HepG2 (cell line): ENCODE data around the gene SUPT6H. TPM values are rescaled to one million over a fixed set of nuclear protein-coding genes. Genes with fewer than 3 reads are reported as not detected.
A peak's percentile ranks its signal among the peaks of the same experiment; 100 is the strongest.

ENCODE experiments used
- ATAC-seq: fragments of 200-7000 bp; cut with Tn5 transposase; 3 replicates; pipeline ENCODE4 v1.9.1; 2020; ENCODE audit warnings: mild to moderate bottlenecking, moderate library complexity
- BruUV-seq: library from RNA; stranded (reverse); fragments of 400-500 nt; replicated peaks from 2 replicates; lab custom pipeline; 2021; lab: Mats Ljungman, UMichigan
- CTCF ChIA-PET: fragments of 300-600 bp; formaldehyde crosslinking; extraction: SDS; loops from one replicate; lab custom pipeline; 2021; ENCODE audit warnings: low total read pairs, inconsistent platforms, low intra/inter-chr PET ratio; lab: Yijun Ruan, JAX
- POLR2A ChIA-PET: fragments of 350-600 bp; sonication (Branson Sonifier 250); formaldehyde crosslinking; loops from one replicate; lab custom pipeline; 2020; ENCODE audit warnings: antibody characterized with exemption, inconsistent platforms; lab: Yijun Ruan, JAX
- DNase-seq: peaks from one replicate; pipeline ENCODE4 v3.0.0-alpha.2; 2015; ENCODE audit warnings: low spot score
- FAIRE-seq: peaks from 3 replicates; lab custom pipeline; 2011; peaks lifted over from hg19 to GRCh38; lab: Jason Lieb, UNC
- H2AFZ ChIP-seq: one replicate; pipeline ENCODE4 v1.6.1; 2011; ENCODE audit warnings: low read length, inconsistent platforms
- H3K27ac ChIP-seq: fragments of 300-600 bp; 3 replicates; pipeline ENCODE4 v1.8.0; 2011; ENCODE audit warnings: mixed run types, mild to moderate bottlenecking, mixed read lengths, low read length, inconsistent platforms; ENCODE audit not compliant: insufficient read depth; ENCODE audit errors: extremely low read length
- H3K27me3 ChIP-seq, 2 experiments: fragments of 200-600 bp in 1 of 2; 2 replicates in 1 of 2; 3 replicates in 1 of 2; pipeline versions ENCODE4 v1.6.0 to v1.8.0; 2011; ENCODE audit warnings: low read length in 2 of 2, mild to moderate bottlenecking in 2 of 2, moderate library complexity in 2 of 2, inconsistent platforms in 1 of 2; ENCODE audit not compliant: insufficient read depth in 2 of 2, control insufficient read depth in 1 of 2
- H3K36me3 ChIP-seq, 2 experiments: fragments of 200-600 bp in 1 of 2; replicated peaks in 1 of 2; 2 replicates in 1 of 2; 3 replicates in 1 of 2; pipeline versions ENCODE4 v1.5.1 to v1.8.0; 2011; ENCODE audit warnings: low read length in 2 of 2, inconsistent platforms in 1 of 2; ENCODE audit not compliant: insufficient read depth in 2 of 2, control insufficient read depth in 1 of 2
- H3K4me1 ChIP-seq: 2 replicates; pipeline ENCODE4 v1.5.1; 2012; ENCODE audit warnings: low read length, inconsistent platforms; ENCODE audit not compliant: insufficient read depth
- H3K4me2 ChIP-seq: 2 replicates; pipeline ENCODE4 v1.6.0; 2011; ENCODE audit warnings: low read depth, low read length, inconsistent platforms
- H3K4me3 ChIP-seq, 3 experiments: fragments of 200-600 bp in 1 of 3; sonication (generic), shearing (Covaris generic) in 1 of 3; replicated peaks in 1 of 3; 2 replicates each; pipeline ENCODE4 v1.5.1; 2011 to 2016; ENCODE audit warnings: low read length in 3 of 3, inconsistent platforms in 2 of 3, low read depth in 2 of 3, mild to moderate bottlenecking in 2 of 3, control low read depth in 1 of 3, mixed read lengths in 1 of 3; ENCODE audit not compliant: insufficient read depth in 1 of 3
- H3K79me2 ChIP-seq: one replicate; pipeline ENCODE4 v1.6.1; 2011; ENCODE audit warnings: low read length, inconsistent platforms; ENCODE audit not compliant: insufficient read depth
- H3K9ac ChIP-seq: 2 replicates; pipeline ENCODE4 v1.6.0; 2011; ENCODE audit warnings: mild to moderate bottlenecking, low read depth, low read length, inconsistent platforms; ENCODE audit not compliant: insufficient read depth
- H3K9me3 ChIP-seq: 2 replicates; pipeline ENCODE4 v1.5.1; 2012; ENCODE audit warnings: mild to moderate bottlenecking, low read length
- H4K20me1 ChIP-seq: 2 replicates; pipeline ENCODE4 v1.6.0; 2011; ENCODE audit warnings: inconsistent platforms, mild to moderate bottlenecking, low read length, moderate library complexity; ENCODE audit not compliant: insufficient read depth
- CSRNP2 ChIP-seq: sonication (generic); formaldehyde crosslinking; conservative IDR thresholded peaks from 2 replicates; pipeline ENCODE4 v1.8.0; 2022; ENCODE audit warnings: low read depth, missing genetic modification reagents
- HNF1A ChIP-seq, 2 experiments: sonication (generic) in 1 of 2; formaldehyde crosslinking in 1 of 2; IDR thresholded peaks; 2 replicates each; pipeline versions ENCODE4 v1.4.0 to v1.6.1; 2016 to 2020; ENCODE audit warnings: borderline replicate concordance in 1 of 2, low read depth in 1 of 2, mild to moderate bottlenecking in 1 of 2, missing genetic modification reagents in 1 of 2
- HNF4A ChIP-seq: sonication (generic); formaldehyde crosslinking; IDR thresholded peaks from 2 replicates; pipeline ENCODE4 v1.4.0; 2020; ENCODE audit warnings: missing genetic modification reagents
- HNRNPL ChIP-seq: fragments of 200-400 bp; formaldehyde crosslinking; IDR thresholded peaks from 2 replicates; pipeline ENCODE4 v1.6.1; 2017; ENCODE audit warnings: mild to moderate bottlenecking, low read depth, low read length
- KAT7 ChIP-seq: IDR thresholded peaks from 2 replicates; pipeline ENCODE4 v1.6.1; 2018; ENCODE audit warnings: borderline replicate concordance, missing compliant biosample characterization
- NFATC3 ChIP-seq: sonication (generic); formaldehyde crosslinking; IDR thresholded peaks from 2 replicates; pipeline ENCODE4 v1.5.1; 2020; ENCODE audit warnings: mild to moderate bottlenecking, missing genetic modification reagents
- RAD51 ChIP-seq: fragments of 450-650 bp; IDR thresholded peaks from 2 replicates; pipeline ENCODE4 v1.6.1; 2016; ENCODE audit warnings: borderline replicate concordance
- ZBTB33 ChIP-seq: sonication (generic); formaldehyde crosslinking; IDR thresholded peaks from 2 replicates; pipeline ENCODE4 v1.4.0; 2020; ENCODE audit warnings: missing genetic modification reagents
- ZKSCAN1 ChIP-seq: fragments of 150-350 bp; IDR thresholded peaks from 2 replicates; pipeline ENCODE4 v1.6.1; 2014; ENCODE audit warnings: low read length
- ZNF432 ChIP-seq: sonication (generic); formaldehyde crosslinking; IDR thresholded peaks from 2 replicates; pipeline ENCODE4 v1.5.0; 2020; ENCODE audit warnings: missing genetic modification reagents, mild to moderate bottlenecking, borderline replicate concordance
- ZNF770 ChIP-seq: sonication (generic); formaldehyde crosslinking; IDR thresholded peaks from 2 replicates; pipeline ENCODE4 v1.5.0; 2020; ENCODE audit warnings: mild to moderate bottlenecking, missing genetic modification reagents
- WGBS: methylation state at CpG from one replicate; pipeline ENCODE4 v1.1.6; 2017; ENCODE audit warnings: low lambda C conversion rate; 5-methylcytosine and 5-hydroxymethylcytosine counted together
- in situ Hi-C: cut with HindIII; loops from 2 replicates; pipeline ENCODE4 v1.10.0; 2017; ENCODE audit warnings: low pct_unique_long_range_greater_than_20kb; ENCODE audit not compliant: extremely low pct_ligation_motif_present
- intact Hi-C: fragments of 100-400 bp; cut with micrococcal nuclease; formaldehyde crosslinking; loops from one replicate; pipeline ENCODE4 v1.10.0; 2022; ENCODE audit not compliant: unreplicated experiment
- polyA plus RNA-seq, 8 experiments: library from polyadenylated mRNA; depleted of rRNA in 3 of 8; stranded (reverse) in 7 of 8; unstranded in 1 of 8; fragments of >200 nt; fragmentation: Illumina TruSeq in 4 of 8; extraction: Trizol in 4 of 8; gene quantifications; 2 replicates each; pipeline versions ENCODE4 v1.2.1 to v1.2.3, GENCODE V29; 2011 to 2016; ENCODE audit warnings: low read depth in 4 of 8, missing spikeins in 1 of 8, mixed read lengths in 1 of 8; ENCODE audit not compliant: insufficient read depth in 1 of 8
- total RNA-seq, 5 experiments: library from RNA; depleted of rRNA; stranded (reverse); fragments of >200 nt; fragmentation: Illumina TruSeq; extraction: Trizol; gene quantifications; 2 replicates each; pipeline ENCODE4 v1.2.3, GENCODE V29; 2016; ENCODE audit warnings: low read depth in 1 of 5

Gene SUPT6H
- total and polyA plus RNA-seq, 2 of the 13 experiments (the other 11 are each of a cell fraction or from before 2014, with no cell fraction given) = 32.7 to 39.9 TPM

GRCh38 chr17:28700278-28700677 lies 38.3 kb downstream of the SUPT6H start:
- no TSS peak for BruUV-seq
- 67% methylated on average over 2 of the region's 8 CpGs for WGBS
- Histone ChIP-seq H3K9me3 (no peaks in the 10 kb centered on the region), H3K4me3 (no peak overlapping the region), H3K36me3 (peaks cover 36 to 66% of the 10 kb centered on the region in 2 experiments), H3K9ac (no peak overlapping the region), H3K4me1 (peaks cover 79% of the 10 kb centered on the region), H2AFZ (no peak overlapping the region), H3K4me2 (no peak overlapping the region), H3K27ac (peak overlapping the region; percentile 91), H4K20me1 (no peaks in the 10 kb centered on the region), H3K27me3 (no peaks in the 10 kb centered on the region), H3K79me2 (no peaks in the 10 kb centered on the region)
- no peak for DNase-seq
- FAIRE-seq = no peak
- in situ Hi-C loops = no loop called here
- intact Hi-C loops = no loop called here
- no peak for ATAC-seq
- CTCF ChIA-PET = no interaction called here
- POLR2A ChIA-PET = interaction anchor here (1.1 to 8.2 kb wide), 4 partner anchors 11 to 38 kb away, joined by 3 to 145 read pairs (median 20); partner anchors contain the start of genes PROCA1, RPL23A, SDF2 and SUPT6H
- TF ChIP-seq HNF1A (IDR thresholded peaks at IDR 0.05; ENCODE audit: low read depth) (no peak), HNF1A (CRISPR knock-in tag; IDR thresholded peaks at IDR 0.05; ENCODE audit: borderline replicate concordance) (no peak), KAT7 (CRISPR knock-in tag) (no peak), ZNF770 (CRISPR knock-in tag) (no peak), NFATC3 (CRISPR knock-in tag) (no peak), ZNF432 (CRISPR knock-in tag) (no peak), RAD51 (no peak), HNRNPL (peak; percentile 71; the same call in 1 of the 2 replicates), HNF4A (peak; percentile 11; the same call in 1 of the 2 replicates), ZBTB33 (CRISPR knock-in tag) (peak; percentile 57; the same call in 1 of the 2 replicates), ZKSCAN1 (no peak), CSRNP2 (no peak)
